HG02623 (cell line): Measurements from ENCODE around the gene ACSS1.

Source experiments
- ATAC-seq: cut with Tn5 transposase; IDR thresholded peaks from one replicate; pipeline ENCODE4 v1.9.1; 2021; ENCODE audit warnings: moderate library complexity; ENCODE audit not compliant: unreplicated experiment

Gene ACSS1

GRCh38 chr20:25033265-25033923, 24.5 kb downstream of the ACSS1 start:
- ATAC-seq = no peak

DNA sequence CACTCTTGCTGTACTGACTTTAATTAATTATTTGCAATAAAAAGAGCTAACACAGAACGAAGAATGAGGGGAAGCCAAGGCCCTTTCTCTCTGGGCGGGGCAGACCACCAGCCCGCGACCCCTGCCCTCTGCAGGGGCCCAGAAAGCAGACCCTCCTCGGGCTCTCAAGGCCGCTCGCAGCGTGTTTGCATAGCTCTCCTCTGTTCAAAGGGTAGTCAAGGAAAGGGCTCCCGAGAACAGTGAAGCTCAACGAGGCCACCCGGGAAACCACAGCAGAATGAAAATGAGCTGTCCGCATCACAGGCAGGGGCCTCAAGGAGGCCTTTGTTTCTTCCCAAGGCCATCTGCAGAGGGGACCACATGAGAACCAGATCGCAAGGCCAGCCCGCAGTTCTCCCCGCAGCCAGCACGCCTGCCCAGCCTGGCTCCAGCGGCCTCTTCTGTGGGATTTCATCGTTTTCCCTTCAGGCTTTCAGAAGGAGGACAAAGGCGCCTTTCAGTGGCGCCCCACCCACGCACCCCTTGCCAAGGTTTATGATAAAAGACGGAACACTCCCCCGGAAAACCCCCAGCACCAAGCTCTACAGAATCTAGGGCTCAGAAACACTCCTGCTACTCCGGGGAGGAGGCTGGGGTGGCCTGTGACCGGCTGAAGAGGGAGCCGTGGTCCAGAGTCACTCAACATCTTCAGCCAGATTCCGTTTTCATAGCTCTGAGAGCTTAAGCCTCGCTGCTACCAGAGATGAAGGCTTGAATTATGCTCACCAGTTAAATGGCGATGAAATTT, 25.3 kb downstream of the ACSS1 start:
- ATAC-seq = no peak

DNA sequence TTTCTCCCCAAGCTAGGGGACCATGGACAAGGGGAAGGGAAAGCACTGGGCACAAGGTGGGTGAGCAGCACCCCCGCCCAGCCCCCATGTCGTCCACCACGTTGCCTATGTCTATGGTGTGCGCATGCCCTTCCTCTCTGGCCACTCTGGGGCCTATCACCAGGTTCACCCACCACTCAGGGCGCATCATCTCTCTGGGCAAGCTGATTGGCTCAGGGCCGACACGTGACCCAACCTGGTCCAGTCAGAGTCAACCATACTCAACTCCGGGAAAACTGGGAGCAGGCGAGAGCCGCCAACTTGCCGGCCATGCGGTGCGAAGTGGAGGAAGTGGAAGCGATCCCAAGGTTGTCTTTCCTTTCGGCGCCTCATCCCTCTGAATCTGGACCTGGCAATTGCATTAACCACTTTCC, 25.9 kb downstream of the ACSS1 start:
- no peak for ATAC-seq

- ATAC-seq = no peak
These were observed 26.7 kb downstream of the ACSS1 start for GRCh38 chr20:25031241-25031640.

GRCh38 chr20:25030649-25031207, 27.2 kb downstream of the ACSS1 start:
- no peak for ATAC-seq

DNA sequence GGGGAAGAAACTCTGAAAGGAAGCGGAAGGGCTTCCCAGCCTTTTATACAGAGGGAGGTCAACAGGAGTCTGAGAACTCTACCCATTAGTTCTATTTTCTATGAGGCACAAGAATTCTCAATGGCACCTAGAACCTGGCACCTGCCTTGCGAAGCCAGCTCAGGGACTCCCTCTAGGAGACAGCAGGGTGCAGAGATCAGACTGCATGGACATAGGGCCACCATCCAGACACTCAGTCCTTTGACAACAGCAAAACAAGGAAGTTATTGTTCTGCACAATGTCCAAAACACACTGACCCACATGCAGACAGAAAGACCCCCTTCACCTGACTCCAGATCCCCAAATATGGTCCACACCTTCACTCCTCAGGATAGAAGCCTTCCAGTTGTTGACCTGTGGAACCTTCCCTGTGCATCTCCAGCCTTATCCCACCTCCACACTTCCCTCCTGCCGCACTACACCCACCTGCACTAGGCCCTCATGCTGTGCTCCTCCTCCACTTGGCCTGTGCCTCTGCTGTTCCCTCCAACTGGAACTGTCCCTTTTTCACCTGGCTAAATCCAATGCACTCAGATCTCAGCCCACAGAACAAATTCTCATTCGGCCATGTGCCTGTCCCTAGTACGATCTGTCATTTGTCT, 27.8 kb downstream of the ACSS1 start:
- ATAC-seq = no peak

DNA sequence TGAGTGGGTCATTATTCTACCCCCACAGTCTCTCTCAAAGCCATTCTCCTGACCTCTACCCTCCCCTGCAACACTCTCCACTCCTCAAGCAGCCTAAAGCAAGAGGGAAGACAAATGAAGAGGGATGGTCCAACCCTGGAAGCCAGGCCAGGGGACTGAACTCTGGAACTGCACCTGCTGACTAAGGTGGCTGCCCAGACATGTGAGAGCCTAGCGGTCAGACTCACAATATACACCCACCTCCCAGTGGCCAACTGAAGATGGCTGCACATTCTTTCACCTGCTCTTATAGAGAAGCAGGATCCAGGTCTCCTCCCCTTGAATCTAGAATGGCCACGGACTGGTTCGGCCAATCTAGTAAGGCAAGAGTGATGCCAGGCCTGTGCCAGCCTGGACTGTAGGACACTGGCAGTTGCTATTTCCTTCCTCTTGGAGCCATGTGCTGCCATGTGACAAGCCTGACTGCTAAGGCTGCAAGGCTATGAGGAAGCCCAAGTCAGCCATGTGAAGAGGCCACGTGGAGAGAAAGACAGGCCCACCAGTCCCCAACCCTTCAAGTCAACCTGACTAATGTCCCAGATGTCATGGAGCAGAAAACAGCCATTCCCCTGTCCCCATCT, 31.8 kb downstream of the ACSS1 start:
- no peak for ATAC-seq

GRCh38 chr20:25025091-25025861, 32.7 kb downstream of the ACSS1 start:
- ATAC-seq = no peak

DNA sequence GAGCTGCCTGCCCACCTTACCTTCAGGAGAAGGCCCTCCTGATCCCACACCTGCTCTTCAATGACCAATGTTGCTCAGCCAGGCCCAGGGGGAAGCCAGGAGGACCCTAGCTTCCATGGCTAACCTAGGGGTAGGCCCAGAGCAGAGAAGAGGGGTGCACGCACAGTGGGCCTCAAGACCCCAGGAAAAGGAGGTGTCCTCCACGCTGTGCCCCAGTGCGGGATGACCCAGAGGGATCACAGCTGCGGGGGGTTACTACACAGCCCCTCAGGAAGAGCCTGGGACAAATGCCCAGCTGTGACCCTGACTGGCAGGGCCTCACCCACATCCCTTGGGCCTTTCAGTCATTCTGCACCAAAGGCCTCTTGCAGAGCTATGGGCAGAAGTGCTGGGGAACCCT, 33.8 kb downstream of the ACSS1 start:
- no peak for ATAC-seq

GRCh38 chr20:25023356-25023755, 34.6 kb downstream of the ACSS1 start:
- ATAC-seq = no peak

DNA sequence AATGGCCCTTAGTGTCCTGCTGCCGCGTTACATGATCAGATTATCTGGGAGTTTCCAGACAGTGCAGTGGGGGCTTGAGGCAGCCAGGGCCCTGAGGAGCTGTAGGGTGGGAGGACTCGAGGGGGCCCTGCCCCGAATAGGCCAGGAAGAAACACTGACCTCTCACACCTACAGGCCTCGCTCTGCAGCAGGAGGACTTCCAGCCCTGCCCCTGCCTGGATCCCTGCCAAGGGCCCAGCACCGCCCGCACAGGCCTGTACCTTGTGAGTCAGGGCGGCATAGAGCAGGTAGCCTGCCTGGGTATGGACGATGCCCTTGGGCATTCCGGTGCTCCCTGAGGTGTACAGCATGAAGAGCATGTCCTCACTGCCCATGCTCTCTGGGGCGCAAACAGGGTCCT, 35.3 kb downstream of the ACSS1 start:
- no peak for ATAC-seq

GRCh38 chr20:25021336-25021735, 36.6 kb downstream of the ACSS1 start:
- no peak for ATAC-seq

DNA sequence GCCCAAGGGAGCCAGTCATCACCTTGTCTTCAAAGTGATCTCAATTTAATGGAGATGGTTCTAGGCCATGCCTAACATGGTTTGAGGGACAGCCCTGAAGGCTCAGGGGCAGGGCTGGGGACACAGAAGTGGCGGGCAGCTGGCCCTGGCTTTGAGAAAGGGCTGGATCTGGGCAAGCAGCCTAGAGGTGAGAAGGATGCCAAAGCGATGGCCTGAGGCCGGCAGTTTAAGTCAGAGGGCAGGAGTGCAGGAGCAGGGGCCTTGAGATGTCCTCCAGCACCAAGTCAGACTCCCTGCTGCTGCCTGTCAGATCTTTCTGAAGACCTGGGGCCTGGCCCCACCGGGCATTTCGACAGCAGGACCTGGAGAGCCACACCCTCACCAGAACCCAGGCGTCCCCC, 37.0 kb downstream of the ACSS1 start:
- ATAC-seq = no peak

DNA sequence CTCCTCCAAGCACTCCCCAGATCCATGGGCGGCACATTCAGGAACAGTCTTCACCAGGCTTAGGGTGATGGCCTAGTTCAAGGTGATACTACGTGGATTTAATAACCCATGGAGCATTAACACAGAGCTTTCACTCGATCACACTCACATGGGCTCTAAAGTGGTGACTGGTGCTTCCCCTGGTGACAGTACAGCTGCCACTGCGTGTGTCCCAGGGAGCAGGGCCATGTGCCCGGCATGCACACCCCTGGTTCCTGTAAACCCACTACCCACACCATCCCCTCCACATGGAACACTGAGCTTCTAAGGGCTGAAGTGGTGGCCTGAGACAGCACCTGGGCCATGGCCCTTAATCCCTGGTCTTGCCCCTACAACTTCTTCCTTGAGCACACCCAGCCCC, 37.6 kb downstream of the ACSS1 start:
- ATAC-seq = no peak

DNA sequence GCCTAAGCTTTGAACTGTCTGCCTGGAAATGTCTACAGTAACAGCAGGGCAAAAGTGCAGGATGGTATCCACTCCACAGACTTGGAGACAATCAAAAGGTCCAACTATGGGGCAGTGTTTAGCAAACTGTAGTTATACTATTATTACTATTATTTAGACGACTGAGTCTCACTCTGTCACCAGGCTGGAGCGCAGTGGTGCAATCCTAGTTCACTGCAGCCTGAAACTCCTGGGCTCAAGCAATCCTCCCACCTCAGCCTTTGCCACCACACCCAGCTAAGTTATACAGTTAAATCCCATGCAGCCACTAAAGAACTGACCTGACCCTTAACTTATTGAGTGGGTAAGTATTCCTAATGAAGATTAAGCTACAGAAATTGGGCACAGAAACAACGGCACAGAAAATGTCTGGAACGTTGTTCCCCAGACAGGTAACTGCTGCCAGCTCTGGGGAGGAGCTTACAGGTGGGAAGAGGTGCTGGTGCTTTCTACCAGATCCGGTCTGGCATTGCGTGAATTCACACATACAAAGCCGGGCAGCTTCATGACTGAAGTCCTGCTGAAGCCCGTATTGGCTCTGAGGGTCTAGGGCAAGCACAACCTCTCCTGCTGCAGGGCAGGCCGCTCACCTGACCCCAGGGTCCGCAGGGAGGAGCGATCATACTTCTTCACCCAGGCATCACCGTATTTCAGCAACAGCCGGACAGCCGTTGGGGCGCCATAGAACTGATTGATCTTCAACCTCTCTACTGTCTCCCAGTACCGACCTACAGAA, 38.4 kb downstream of the ACSS1 start:
- ATAC-seq = no peak

GRCh38 chr20:25018841-25019240, 39.1 kb downstream of the ACSS1 start:
- ATAC-seq = no peak

DNA sequence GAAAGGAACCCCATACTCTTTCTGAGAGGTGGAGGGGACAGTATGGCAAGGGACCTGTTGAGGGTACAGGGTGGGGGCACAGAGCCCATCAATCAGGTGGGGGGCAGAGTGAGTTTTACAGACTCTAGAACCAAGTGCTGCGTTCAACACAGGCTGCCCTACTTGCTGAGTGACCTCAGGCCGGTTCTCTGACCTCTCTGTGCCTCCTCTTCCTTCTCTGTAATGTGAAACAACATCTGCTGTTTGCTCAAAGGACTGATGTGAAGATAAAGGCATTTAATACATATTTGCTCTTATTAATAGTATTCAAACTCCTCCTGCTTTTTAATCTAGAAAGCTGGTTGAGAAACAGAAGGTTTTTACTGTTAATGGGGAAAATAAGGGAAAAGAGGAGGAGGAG, 39.5 kb downstream of the ACSS1 start:
- no peak for ATAC-seq

DNA sequence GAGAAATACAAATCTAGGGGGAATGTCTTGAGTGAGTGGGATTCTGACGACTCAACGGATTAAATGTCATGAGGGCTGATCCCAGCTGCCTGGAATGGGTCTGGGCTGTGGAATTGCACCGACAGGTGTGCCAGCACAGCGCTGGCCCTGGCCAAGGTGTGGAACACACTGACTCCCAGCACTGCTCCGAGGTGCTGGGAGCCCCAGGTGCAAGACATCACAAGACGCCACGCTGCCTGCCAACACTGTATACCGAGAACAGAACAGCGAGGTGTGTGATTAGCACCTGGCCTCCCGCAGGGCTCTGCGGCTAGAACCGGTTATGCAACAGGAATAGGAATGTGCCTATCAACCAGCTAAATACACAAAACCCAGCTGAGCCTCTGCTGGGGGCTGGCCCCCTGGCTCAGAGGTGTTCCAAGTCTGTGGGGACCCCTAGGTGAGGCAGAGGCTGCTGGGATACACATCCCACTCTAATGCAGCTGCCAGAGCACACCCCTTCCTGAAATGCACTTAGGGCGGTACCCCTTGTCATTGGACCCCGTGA, 40.6 kb downstream of the ACSS1 start:
- ATAC-seq = no peak

DNA sequence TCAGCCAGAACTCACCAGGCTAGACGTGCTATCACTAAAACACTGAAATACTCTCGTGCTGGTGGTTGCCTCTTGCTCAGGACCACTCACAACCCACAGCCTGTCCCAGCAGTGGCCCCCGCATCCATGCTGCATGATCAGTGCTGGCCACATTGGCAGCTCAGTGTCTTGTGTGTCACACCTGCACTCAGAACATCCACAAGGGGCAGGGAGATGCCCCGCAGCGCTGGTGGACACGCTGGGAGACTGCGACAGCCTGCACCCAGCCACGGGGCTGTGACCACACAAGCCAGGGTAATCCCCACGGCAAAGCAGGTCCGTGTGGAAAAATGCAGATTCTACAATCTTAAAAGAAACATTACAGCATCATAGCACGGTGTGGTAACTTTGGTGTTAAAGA, 41.5 kb downstream of the ACSS1 start:
- ATAC-seq = no peak

- no peak for ATAC-seq
These were observed 42.0 kb downstream of the ACSS1 start for GRCh38 chr20:25015986-25016385.
